Brain microvascular endothelial cell (primary cell): ENCODE data around the gene BANF2.

ENCODE experiments used
- DNase-seq: peaks from one replicate; pipeline ENCODE4 v3.0.0-alpha.2; 2020
- H3K27ac ChIP-seq: fragments of 250-450 bp; sonication (Bioruptor Pico); 2 replicates; pipeline ENCODE4 v1.5.1; 2020; ENCODE audit warnings: mild to moderate bottlenecking, moderate library complexity
- H3K27me3 ChIP-seq: fragments of 250-450 bp; sonication (Bioruptor Pico); replicated peaks from 2 replicates; pipeline ENCODE4 v1.5.1; 2020; ENCODE audit warnings: mild to moderate bottlenecking
- H3K36me3 ChIP-seq: fragments of 250-450 bp; sonication (Bioruptor Pico); replicated peaks from 2 replicates; pipeline ENCODE4 v1.5.1; 2020; ENCODE audit warnings: mild to moderate bottlenecking
- H3K4me3 ChIP-seq: 2 replicates; pipeline ENCODE4 v1.5.1; 2011; ENCODE audit warnings: low read depth, mild to moderate bottlenecking, control low read depth, low read length, moderate library complexity
- in situ Hi-C: cut with HindIII; loops from 2 replicates; pipeline ENCODE4 v1.10.0; 2017; ENCODE audit warnings: low sequenced_read_pairs, low pct_ligation_motif_present
- TF ChIP-seq, protein P1 (sequence below): IDR thresholded peaks from 2 replicates; pipeline ENCODE4 v1.5.1; 2011; ENCODE audit warnings: low read depth, mild to moderate bottlenecking, moderate library complexity, low read length, control low read depth, inconsistent platforms; ENCODE audit errors: missing control alignments

Gene BANF2

DNA sequence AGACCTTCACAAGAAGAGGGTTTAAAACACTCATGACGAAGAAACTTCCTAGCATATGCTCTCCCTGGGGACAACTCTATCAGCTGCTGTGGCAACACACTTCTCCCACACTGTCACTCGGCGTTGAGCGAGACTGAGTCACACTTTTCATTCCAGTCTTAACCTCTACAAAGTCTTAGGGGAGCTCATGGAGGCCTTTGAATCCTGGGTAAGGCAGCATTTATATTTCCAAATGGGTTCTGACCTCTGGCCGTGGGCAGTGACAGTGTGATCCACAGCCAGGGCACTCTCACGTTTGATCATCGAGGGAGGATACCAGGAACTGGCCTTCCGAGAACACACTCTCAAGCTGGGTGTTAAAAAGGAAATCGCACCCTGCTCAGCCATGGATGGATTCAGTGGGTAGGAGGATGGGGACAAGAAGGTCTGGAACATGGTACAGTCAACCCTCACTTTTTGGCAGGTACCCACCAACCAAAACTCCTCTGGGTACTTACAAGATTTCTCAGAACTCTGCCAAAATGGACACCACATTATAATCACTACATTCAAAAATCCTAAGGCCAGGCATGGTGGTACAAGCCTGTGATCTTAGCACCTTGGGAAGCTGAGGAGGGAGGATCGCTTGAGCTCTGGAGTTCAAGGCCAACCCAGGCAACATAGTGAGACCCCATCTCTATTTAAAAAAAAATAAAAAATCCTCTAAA is 37.3 kb upstream of the BANF2 start:
- Histone ChIP-seq H3K36me3 (peaks cover 30% of the 10 kb centered on the region), H3K27ac (peak overlapping the region; percentile 80), H3K27me3 (no peaks in the 10 kb centered on the region), H3K4me3 (no peak overlapping the region)
- peak; percentile 89 for DNase-seq
- in situ Hi-C loops, result no loop called here
- TF ChIP-seq, protein P1, sequence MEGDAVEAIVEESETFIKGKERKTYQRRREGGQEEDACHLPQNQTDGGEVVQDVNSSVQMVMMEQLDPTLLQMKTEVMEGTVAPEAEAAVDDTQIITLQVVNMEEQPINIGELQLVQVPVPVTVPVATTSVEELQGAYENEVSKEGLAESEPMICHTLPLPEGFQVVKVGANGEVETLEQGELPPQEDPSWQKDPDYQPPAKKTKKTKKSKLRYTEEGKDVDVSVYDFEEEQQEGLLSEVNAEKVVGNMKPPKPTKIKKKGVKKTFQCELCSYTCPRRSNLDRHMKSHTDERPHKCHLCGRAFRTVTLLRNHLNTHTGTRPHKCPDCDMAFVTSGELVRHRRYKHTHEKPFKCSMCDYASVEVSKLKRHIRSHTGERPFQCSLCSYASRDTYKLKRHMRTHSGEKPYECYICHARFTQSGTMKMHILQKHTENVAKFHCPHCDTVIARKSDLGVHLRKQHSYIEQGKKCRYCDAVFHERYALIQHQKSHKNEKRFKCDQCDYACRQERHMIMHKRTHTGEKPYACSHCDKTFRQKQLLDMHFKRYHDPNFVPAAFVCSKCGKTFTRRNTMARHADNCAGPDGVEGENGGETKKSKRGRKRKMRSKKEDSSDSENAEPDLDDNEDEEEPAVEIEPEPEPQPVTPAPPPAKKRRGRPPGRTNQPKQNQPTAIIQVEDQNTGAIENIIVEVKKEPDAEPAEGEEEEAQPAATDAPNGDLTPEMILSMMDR, result no peak

DNA sequence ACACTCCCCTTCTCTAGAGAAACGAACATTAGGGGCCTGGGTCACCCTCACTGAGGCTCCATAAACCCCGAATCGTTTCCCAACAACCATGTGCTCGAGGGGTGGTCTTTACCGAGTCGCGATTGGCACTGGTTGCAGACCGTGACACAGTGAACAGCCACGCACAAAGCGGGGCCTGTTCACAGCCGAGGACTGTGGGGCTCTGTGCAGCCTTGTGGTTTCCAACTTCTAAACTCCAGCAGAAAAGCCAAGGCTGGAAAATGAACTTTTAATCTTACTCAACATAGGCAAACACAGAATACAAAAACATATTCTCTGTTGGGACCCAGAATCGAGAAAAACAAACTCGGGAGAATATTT is 36.7 kb upstream of the BANF2 start:
- no peak overlapping the region for H3K4me3 ChIP-seq
- H3K27me3 ChIP-seq, result no peaks in the 10 kb centered on the region
- peak overlapping the region; percentile 80 for H3K27ac ChIP-seq
- DNase-seq, result no peak
- TF ChIP-seq, protein P1, result no peak
- in situ Hi-C loops, result no loop called here
- peaks cover 26% of the 10 kb centered on the region for H3K36me3 ChIP-seq

DNA sequence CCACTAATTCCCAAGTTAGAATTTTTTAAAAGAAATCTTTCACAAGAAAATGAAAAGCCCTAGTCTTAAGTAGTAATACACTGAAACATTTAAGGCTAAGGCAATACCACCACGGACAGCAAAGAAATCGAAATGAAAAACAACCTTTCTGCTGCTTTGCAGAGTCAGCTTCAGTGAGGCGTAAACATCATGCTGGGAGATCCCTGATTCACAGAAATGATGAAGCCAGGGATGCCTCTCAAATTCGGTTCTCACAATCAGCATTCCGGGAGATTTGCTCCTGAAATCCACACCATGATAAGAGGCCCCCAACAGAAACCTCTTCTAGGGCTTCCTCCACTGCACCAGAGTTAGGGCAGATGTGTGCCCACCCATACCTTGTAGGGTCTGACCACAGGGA is 36.3 kb upstream of the BANF2 start:
- in situ Hi-C loops, result no loop called here
- no peaks in the 10 kb centered on the region for H3K27me3 ChIP-seq
- peak; percentile 20 for DNase-seq
- H3K36me3 ChIP-seq, result peaks cover 21% of the 10 kb centered on the region
- H3K4me3 ChIP-seq, result no peak overlapping the region
- peak overlapping the region; percentile 80 for H3K27ac ChIP-seq
- TF ChIP-seq, protein P1, result no peak

DNA sequence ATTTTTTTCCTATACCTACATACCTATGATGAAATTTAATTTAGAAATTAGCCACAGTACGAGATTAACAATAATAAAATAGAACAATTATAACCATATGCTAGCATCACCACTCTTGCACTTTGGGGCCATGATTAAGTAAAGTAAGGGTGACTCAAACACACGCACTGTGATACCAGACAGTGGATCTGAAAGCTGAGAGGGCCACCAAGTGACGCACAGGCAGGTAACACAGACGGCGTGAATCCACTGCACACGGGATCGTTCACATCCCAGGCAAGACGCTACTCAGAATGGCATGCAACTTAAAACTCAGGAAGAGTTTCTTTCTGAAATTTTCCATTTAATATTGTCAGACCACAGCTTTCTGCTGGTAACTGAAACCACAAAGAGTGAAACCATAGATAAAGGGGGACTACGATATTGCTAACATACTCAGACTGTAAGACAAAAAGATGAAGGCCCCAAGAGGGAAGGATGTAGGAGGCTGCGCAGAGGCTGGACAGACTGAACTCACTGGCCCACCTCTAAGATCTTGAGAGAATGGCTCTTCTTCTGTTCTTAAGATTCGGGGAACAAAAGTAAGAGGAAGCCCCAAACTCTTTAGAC is 35.6 kb upstream of the BANF2 start:
- in situ Hi-C loops, result no loop called here
- Histone ChIP-seq H3K27me3 (no peaks in the 10 kb centered on the region), H3K36me3 (peaks cover 19% of the 10 kb centered on the region), H3K27ac (peak overlapping the region; percentile 80), H3K4me3 (no peak overlapping the region)
- DNase-seq, result no peak
- TF ChIP-seq, protein P1, result no peak

DNA sequence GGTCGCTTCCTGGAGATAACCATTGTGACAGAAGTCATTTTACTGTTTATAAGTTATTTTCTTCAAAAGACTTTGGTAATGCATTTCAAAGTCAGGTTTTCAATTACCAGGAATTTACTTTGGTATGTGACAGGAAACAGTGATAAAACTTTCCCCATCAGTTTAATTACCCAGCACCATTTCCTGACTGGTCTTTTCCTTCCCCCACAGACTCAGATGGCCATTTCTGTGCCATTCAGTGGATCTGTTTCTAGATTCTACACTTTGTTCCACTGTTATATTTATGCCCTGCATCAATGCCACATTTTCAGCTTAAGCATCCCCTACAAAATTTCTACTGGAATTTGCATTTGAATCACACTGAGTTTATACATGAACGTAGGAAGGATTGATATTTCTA is 34.0 kb upstream of the BANF2 start:
- Histone ChIP-seq H3K36me3 (peaks cover 12% of the 10 kb centered on the region), H3K27ac (no peak overlapping the region), H3K27me3 (no peaks in the 10 kb centered on the region), H3K4me3 (no peak overlapping the region)
- no peak for DNase-seq
- TF ChIP-seq, protein P1, result no peak
- in situ Hi-C loops, result no loop called here
